ENCODE measurements around the gene CHRNA4.

DNA sequence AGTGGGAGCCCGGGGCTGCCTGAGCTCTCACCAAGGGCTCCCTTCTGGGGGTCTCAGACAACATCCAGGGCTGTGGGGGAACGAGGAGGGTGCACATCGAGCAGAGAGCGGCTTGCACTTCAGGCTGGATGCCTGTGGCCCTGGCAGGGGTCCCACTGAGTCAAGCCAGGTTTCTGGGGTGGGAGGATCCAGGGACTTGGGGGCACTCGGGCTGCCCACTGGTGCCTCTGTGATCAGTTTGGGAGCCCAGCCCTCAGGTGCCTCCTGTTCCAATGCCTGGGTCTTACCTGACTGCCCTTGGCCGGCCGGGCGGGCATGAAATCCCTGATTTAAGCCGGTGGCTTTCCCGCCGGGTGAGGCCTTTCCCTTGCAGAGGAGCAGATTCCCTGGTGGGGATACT, 67.7 kb downstream of the CHRNA4 start:
- TF ChIP-seq, protein P1, sequence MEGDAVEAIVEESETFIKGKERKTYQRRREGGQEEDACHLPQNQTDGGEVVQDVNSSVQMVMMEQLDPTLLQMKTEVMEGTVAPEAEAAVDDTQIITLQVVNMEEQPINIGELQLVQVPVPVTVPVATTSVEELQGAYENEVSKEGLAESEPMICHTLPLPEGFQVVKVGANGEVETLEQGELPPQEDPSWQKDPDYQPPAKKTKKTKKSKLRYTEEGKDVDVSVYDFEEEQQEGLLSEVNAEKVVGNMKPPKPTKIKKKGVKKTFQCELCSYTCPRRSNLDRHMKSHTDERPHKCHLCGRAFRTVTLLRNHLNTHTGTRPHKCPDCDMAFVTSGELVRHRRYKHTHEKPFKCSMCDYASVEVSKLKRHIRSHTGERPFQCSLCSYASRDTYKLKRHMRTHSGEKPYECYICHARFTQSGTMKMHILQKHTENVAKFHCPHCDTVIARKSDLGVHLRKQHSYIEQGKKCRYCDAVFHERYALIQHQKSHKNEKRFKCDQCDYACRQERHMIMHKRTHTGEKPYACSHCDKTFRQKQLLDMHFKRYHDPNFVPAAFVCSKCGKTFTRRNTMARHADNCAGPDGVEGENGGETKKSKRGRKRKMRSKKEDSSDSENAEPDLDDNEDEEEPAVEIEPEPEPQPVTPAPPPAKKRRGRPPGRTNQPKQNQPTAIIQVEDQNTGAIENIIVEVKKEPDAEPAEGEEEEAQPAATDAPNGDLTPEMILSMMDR (conservative IDR thresholded peaks at IDR 0.05): no peak
- no peak for TF ChIP-seq ZFX (IDR thresholded peaks at IDR 0.05)

Data from C4-2B (cell line).